22Rv1 (cell line): ENCODE results near the gene TSEN34.
"Not testable (repeated sequence)": the region's sequence is repeated elsewhere in the genome, so short reads cannot be mapped to it uniquely, and the experiment has no call there.

ENCODE experiments used
- CTCF ChIP-seq: fragments of 450-650 bp; IDR thresholded peaks from 2 replicates; pipeline ENCODE4 v1.5.1; 2017; ENCODE audit warnings: mild to moderate bottlenecking
- ZFX ChIP-seq: fragments of 450-650 bp; IDR thresholded peaks from 2 replicates; pipeline ENCODE4 v1.6.1; 2017; ENCODE audit warnings: antibody characterized with exemption, borderline replicate concordance

DNA sequence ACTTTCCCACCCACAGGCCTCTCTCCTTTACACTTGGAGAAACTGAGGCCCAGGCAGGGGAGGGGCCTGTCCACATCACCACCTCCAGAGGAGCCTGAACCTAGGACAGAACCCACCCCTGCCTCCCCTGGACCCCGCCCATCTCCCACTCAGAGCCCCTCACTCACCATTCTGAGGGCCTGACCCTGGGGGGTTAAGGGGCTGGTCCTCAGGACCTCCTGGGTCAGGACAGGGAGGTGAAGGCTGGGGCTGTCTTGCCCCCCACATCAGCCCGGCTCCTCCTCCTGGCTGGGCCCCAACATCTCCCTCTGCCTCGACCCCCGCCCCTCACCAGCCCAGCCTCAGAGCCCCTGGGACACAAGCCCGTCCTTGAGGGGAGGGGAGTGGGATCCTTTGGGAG is 28.6 kb downstream of the TSEN34 start:
- TF ChIP-seq CTCF, ZFX: not testable (repeated sequence)
